Neutrophil (primary cell): ENCODE measurements around the gene NDUFA8.

Experiments
- H3K27ac ChIP-seq: fragments of 200-600 bp; sonication (generic); 2 replicates; pipeline ENCODE4 v1.5.1; 2016; ENCODE audit warnings: mild to moderate bottlenecking, moderate library complexity
- H3K27me3 ChIP-seq: fragments of 200-600 bp; sonication (generic); 2 replicates; pipeline ENCODE4 v1.6.0; 2016; ENCODE audit warnings: mild to moderate bottlenecking
- H3K36me3 ChIP-seq: fragments of 200-600 bp; sonication (generic); 2 replicates; pipeline ENCODE4 v1.5.1; 2017
- H3K4me1 ChIP-seq, 2 experiments: fragments of 200-600 bp in 1 of 2; sonication (generic) in 1 of 2; 1 replicate in 1 of 2; 2 replicates in 1 of 2; pipeline versions ENCODE4 v1.5.1 to v1.6.1; 2013 to 2016; ENCODE audit warnings: low read depth in 1 of 2, low read length in 1 of 2, mild to moderate bottlenecking in 1 of 2, moderate library complexity in 1 of 2; ENCODE audit not compliant: control insufficient read depth in 1 of 2, insufficient read depth in 1 of 2
- H3K4me3 ChIP-seq, 2 experiments: fragments of 200-600 bp in 1 of 2; sonication (generic) in 1 of 2; 1 replicate in 1 of 2; 2 replicates in 1 of 2; pipeline ENCODE4 v1.5.1; 2013 to 2016; ENCODE audit warnings: low read depth in 1 of 2, low read length in 1 of 2, mild to moderate bottlenecking in 1 of 2, moderate library complexity in 1 of 2
- H3K9me3 ChIP-seq: fragments of 200-600 bp; sonication (generic); 2 replicates; pipeline ENCODE4 v1.5.1; 2016
- CTCF ChIP-seq: fragments of 200-600 bp; sonication (generic); IDR thresholded peaks from 2 replicates; pipeline ENCODE4 v1.5.1; 2016; ENCODE audit warnings: antibody characterized with exemption

NDUFA8 gene

DNA sequence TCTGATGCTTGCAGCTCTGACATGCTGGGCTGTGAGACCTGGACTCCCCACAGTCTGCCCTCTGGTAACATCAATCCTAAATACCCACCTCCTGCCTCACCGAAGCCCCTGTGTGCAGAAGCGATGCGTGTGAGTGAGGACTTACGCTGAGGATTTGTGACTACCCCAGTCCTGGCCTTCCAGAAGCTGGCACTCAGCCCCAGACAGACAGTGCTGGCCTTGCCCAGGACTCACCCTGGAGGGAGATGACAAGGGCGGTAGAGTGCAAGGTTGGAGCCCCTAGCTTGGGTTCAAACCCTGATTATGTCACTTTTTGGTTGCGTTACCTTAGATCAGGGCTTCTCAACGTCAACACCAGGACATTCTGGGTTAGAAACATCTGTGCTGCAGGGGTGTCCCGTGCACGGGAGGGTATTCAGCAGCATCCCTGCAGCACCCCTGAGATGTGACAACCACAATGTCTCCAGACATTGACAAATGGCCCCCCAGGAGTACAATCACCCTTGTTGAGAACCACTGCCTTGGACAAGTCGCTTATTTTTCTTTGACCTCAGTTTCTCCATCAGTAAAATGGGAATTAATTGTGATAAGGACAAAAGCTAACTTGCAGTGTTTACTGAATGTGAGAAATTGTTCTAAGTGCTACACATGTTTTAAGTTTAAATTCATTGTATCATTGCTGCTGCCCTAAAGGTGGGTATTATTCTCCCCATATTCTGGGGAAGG, 43.0 kb downstream of the NDUFA8 start:
- Histone ChIP-seq H3K27ac (no peak overlapping the region), H3K27me3 (no peaks in the 10 kb centered on the region), H3K9me3 (no peaks in the 10 kb centered on the region), H3K4me3 (no peak overlapping the region), H3K36me3 (no peaks in the 10 kb centered on the region), H3K4me1 (no peaks in the 10 kb centered on the region)
- TF ChIP-seq CTCF = no peak

- TF ChIP-seq CTCF = no peak
- H3K27me3 ChIP-seq = no peaks in the 10 kb centered on the region
Observed at GRCh38 chr9:122116040-122116439, 43.5 kb downstream of the NDUFA8 start.

GRCh38 chr9:122115176-122116035, 44.2 kb downstream of the NDUFA8 start:
- Histone ChIP-seq H3K9me3 (no peaks in the 10 kb centered on the region), H3K27ac (no peak overlapping the region), H3K36me3 (no peaks in the 10 kb centered on the region), H3K4me3 (no peak overlapping the region), H3K4me1 (no peaks in the 10 kb centered on the region), H3K27me3 (no peaks in the 10 kb centered on the region)
- TF ChIP-seq CTCF = no peak

More at GRCh38 chr9:122116040-122116439, 43.5 kb downstream of the NDUFA8 start:
- Histone ChIP-seq H3K4me1 (no peaks in the 10 kb centered on the region), H3K36me3 (no peaks in the 10 kb centered on the region), H3K9me3 (no peaks in the 10 kb centered on the region), H3K4me3 (no peak overlapping the region), H3K27ac (no peak overlapping the region)

GRCh38 chr9:122113574-122113973, 46.0 kb downstream of the NDUFA8 start:
- no peak for TF ChIP-seq CTCF
- no peaks in the 10 kb centered on the region for H3K36me3 ChIP-seq
- H3K4me1 ChIP-seq = no peaks in the 10 kb centered on the region
- no peaks in the 10 kb centered on the region for H3K9me3 ChIP-seq
- H3K27ac ChIP-seq = no peak overlapping the region
- H3K4me3 ChIP-seq = no peak overlapping the region
- no peaks in the 10 kb centered on the region for H3K27me3 ChIP-seq

- Histone ChIP-seq H3K27ac (no peak overlapping the region), H3K27me3 (no peaks in the 10 kb centered on the region), H3K4me1 (no peaks in the 10 kb centered on the region)
Observed at GRCh38 chr9:122112238-122112637, 47.3 kb downstream of the NDUFA8 start.

More at GRCh38 chr9:122112238-122112637, 47.3 kb downstream of the NDUFA8 start:
- Histone ChIP-seq H3K9me3 (no peaks in the 10 kb centered on the region), H3K36me3 (no peaks in the 10 kb centered on the region), H3K4me3 (no peak overlapping the region)
- no peak for TF ChIP-seq CTCF
